DMS 273 treated with DMSO at 0.1 percent for 48 hours (cell line): Measurements from ENCODE around the gene COL23A1.

Source experiments
- DNase-seq: peaks from one replicate; lab custom pipeline; 2025; lab: John Stamatoyannopoulos, UW

The COL23A1 gene

DNA sequence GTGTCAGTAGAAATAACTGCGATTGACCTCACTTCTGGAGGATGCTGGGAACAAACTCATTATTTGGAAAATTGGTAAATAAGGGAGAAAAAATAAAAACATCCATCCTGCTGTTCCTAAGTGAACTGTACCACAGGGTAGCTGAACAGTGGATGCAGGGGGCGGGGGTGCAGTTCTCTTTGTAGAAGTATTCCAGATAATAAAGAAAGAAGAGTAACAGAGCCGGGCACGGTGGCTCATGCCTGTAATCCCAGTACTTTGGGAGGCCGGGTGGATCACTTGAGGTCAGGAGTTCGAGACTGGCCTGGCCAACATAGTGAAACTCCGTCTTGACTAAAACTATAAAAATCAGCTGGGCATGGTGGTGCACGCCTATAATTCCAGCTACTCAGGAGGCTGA lies 132.1 kb downstream of the COL23A1 start:
- DNase-seq, result no peak

- no peak for DNase-seq
Measured at GRCh38 chr5:178457471-178457870, 132.7 kb downstream of the COL23A1 start.

DNA sequence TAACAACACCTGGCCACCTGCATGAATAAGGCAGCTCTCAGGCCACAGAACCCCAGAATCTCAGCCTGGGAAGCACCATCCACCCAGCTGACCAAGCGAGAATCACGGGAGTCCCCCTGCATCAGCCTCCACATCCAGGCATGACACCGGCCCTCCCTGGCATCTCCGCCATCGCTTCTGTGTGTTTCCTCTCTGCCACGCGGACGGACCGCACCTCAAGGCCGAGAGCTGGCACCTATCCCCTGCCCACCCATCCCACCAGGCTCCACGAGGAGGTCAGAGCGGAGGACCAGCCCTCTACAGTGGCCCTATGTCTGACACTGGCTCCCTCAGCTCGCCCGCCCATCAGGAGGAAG lies 134.7 kb downstream of the COL23A1 start:
- DNase-seq, result no peak

DNA sequence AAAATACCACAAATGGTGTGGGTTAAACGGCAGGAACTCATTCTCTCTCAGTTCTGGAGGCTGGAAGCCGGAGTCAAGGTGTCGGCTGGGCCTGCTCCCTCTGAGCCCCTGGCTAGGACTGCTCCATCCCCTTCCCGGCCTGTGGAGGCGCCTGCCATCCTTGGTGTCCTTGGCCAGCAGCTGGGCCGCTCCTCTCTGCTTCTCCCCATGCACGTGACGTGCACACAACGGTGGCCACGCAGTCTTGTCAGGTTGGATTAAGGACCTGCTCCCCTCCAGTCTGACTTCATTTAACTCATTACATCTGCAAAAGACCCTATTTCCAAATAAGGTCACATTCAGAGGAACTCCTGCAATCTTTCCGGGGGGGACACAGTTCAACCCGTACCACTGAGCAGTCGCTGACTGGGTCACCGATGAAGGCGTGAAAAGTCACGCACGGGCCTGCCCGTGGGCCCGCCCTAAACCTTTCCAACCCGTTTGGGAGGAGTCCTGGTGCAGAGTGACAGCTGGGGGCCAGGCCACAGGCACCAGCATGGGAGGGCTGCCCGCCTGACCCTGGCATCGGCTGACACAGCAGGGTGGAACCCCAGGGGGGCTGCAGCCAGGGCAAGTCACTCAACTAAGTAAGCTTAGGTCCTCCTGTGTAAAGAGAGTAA lies 135.2 kb downstream of the COL23A1 start:
- DNase-seq, result no peak

GRCh38 chr5:178454303-178454702 lies 135.9 kb downstream of the COL23A1 start:
- DNase-seq, result no peak

DNA sequence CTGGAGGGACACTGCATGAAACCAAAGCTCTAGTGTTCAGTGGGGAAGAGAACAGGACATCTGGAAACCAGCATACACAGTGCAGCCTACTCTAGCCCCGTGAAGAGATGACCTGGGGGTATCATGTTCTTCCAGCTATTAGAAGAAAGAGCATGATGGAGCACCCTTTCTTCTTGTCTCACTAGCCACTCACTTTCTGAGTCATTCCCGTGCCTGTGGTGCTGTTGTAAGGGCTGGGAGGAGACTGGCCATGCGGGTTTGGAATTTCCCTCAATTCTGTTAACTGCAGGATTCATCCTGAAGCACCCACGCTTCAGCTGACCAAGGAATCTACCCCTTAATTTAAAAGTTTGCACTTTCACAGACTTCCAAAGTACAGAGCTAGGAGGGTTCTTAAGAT lies 137.0 kb downstream of the COL23A1 start:
- DNase-seq, result no peak

- DNase-seq, result no peak
Measured at GRCh38 chr5:178450121-178451028, 139.8 kb downstream of the COL23A1 start.

- DNase-seq, result no peak
Measured at GRCh38 chr5:178449163-178450070, 140.8 kb downstream of the COL23A1 start.

GRCh38 chr5:178445534-178445933 lies 144.7 kb downstream of the COL23A1 start:
- no peak for DNase-seq

- DNase-seq, result no peak
Measured at GRCh38 chr5:178442405-178443257, 147.6 kb downstream of the COL23A1 start.

DNA sequence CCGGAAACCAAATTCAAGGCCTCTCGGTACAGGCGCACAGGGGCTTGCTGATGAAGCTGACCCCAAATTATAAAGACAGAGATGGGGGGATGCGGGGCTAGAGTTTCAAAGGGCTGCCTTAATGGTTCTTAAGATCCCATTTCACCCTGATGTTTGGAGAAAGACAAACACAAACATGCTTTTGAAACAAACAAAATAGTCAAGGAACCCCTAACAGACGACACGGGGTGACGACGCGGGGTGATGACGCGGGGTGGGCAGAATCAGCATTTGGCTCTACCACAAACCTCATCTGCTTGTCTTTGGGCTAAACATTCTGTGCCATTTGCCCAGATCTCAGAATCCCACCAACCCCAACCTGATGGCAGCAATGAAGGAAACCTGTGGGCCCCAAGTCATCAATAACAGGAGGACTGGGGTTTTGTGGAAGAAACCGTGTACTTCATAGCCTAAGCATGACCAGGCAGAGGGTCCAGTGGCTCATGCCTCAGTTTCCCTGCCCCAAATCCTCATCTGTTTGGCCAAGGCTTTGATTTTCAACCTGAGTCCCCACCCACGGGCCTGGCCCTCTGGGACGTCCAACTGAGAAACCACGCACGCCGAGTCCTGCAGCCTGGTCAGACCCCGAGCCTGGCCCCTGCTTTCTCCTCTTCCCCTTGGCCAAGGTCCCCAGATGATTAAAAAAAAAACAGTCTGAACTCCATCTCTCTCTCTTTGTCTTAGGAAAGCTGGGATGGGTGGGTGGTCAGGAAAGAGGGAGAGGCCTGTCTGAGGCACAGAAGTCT lies 148.5 kb downstream of the COL23A1 start:
- DNase-seq, result no peak

DNA sequence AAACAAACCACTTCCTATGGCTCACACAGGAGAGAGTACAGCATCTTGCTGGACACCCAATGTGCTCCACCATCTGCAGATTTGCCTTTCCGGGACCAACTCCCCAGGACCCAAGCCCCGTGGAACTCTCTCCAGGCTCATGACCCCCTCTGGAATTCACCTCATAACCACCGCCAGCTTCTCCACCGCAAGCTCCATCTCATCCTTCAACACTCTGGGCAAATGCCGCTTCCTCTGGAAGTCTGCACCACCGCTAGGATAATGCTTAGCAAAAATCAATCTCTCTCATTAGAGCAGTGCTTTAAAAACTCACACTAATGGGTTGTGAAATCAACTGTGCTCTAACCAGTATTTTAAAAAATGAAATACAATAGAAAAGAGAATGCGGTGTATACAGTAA lies 150.0 kb downstream of the COL23A1 start:
- DNase-seq, result no peak

GRCh38 chr5:178439493-178440180 lies 150.6 kb downstream of the COL23A1 start:
- no peak for DNase-seq

DNA sequence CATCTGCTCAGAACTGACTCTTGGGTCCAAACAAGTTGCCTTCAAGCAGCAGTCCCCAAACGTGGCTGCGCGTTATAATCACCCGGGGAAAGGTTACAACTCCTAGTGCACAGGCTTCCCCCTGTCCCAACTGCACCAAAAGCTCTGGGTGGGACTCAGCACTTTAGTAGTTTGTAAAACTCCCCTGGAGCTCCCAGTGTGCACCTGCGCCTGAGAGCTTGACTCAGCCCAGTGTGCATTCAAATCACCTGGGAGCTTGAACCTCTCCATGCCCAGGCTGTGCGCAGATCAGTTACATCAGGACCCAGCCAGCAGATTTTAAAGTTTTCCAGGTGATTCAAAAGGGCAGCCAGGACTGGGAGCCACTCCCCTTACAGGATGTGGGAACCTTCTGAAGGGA lies 151.4 kb downstream of the COL23A1 start:
- DNase-seq, result no peak

DNA sequence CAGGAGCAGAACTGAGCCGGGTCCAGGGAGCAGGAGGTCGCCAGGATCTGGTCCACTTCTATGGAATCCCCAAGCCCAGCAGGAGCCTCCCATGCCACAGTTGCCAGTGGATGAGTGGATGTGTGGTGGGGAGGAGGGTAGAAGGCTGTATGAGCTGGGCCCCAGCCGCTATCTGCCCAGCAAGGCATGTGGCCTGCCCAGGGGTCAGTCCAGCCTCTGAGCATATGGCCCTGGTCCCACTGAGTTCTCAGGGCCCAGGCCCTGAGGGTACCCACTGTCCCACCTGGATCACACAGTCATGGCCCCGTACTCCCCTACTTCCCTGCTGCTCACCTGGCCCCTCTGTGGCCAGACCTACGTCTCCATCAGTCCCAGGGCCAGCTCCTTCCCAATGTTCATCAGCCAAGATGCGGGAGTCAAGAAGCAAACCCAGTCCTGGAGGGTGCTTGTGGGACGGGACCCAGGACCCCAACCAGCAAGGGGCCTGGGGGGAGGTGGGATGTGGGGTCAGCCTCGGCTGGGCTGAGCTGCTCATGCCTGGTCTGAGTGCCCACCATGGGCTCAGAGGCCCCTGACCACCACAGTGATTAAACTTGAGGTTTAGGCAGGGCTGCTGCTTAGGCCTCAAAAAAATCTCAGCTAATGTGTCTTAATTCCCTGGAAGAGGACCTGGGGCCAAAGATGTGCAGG lies 152.7 kb downstream of the COL23A1 start:
- no peak for DNase-seq

DNA sequence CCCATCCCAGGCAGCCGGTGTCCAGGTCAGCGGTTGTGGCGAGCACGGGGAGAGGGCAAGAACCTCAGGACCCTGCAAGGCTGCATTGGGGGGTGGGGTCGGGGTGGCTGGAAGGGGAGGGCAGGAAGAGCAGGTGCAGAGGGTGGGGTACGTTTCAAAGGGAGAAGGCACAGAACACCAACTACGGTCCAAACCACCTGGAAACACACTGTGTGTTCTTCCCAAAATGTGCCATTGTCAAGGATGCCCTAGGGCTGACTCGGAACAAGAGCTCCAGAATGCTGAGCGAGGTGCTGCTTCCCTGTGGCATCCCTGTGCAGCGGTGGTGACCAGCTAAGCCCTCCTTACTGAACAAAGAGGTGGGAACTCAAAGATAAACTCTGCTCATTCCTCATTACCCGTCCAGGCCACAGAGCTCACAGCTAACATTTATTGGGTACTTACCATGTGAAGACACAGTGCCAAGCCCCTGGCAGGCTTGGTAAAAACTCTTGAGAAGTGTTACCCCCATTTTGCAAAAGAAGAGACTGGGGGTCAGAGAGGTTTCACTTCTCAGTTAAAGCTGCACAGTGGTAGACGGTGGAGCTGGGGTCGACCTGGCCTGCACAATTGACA lies 153.8 kb downstream of the COL23A1 start:
- DNase-seq, result no peak

GRCh38 chr5:178435321-178436238 lies 154.6 kb downstream of the COL23A1 start:
- no peak for DNase-seq

GRCh38 chr5:178434851-178435250 lies 155.3 kb downstream of the COL23A1 start:
- no peak for DNase-seq
